Aortic smooth muscle cell (primary cell): ENCODE measurements around the gene DMRTC2. TPM values are rescaled to one million over a fixed set of nuclear protein-coding genes. Genes with fewer than 3 reads are reported as not detected.

Experiments
- total RNA-seq: library from RNA; depleted of rRNA; stranded (reverse); fragments of >200 nt; gene quantifications from 2 replicates; pipeline ENCODE4 v1.2.3, GENCODE V29; 2014

The DMRTC2 gene
- not detected in 2 replicates for total RNA-seq

DNA sequence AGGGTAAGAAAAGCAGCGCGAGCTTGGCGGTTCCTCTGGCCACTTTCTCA, at the start of gene DMRTC2:
Gene DMRTC2 (plus strand): TSS at position 42 of the 50 bp plus-strand sequence. CDS start 2,387 bp downstream, outside the sequence.

DNA sequence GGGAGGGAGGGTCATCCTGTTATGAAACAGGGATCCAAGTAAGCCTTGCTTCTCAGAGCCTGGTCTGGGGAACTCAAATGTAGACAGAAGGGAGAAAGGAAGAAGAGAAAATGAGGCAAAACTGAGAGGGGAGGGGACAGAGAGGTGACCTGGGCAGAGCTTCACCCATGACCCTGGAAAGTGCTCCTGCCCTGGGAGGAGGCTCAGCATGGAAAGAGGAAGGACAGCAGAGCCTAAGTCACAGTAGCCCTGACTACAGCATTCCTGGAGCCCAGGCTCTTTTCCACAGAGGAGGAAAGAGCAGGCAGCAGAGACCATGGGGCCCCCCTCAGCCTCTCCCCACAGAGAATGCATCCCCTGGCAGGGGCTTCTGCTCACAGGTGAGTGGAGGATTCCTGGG, 48.5 kb upstream of the DMRTC2 start, which contains the start of gene CEACAM3:
Gene CEACAM3 (plus strand): TSS at position 226 of the 400 bp plus-strand sequence. CDS start 91 bp downstream, at position 317.

DNA sequence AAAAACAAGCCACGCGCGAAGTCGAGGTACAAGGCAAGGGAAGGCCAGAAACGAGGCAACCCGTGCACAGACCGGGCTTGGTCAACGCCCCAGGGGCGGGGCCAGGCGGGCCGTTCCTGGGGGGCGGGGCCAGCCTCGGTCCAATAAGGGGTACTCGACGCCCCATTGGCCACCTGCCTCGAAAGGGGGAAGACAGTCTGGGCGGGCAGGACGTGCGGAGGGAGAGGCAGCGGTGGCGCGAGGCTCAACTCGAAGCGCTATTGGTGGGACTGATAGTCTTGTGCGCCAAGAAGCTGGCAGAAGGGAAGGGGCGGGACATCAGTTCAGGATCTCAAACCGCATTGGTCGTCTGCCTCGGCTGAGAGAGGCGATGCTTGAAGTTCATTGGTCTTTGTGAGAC, 241 bp upstream of the DMRTC2 start, which contains the start of gene LYPD4:
Gene LYPD4 (minus strand): TSS at position 83 of the 400 bp plus-strand sequence. CDS start 5,398 bp downstream, outside the sequence.

GRCh38 chr19:41859618-41860418, 15.0 kb downstream of the DMRTC2 start, which contains the start of gene RPS19:
Gene RPS19 (plus strand): TSS chr19:41860255. CDS start chr19:41860775, 520 bp downstream.

DNA sequence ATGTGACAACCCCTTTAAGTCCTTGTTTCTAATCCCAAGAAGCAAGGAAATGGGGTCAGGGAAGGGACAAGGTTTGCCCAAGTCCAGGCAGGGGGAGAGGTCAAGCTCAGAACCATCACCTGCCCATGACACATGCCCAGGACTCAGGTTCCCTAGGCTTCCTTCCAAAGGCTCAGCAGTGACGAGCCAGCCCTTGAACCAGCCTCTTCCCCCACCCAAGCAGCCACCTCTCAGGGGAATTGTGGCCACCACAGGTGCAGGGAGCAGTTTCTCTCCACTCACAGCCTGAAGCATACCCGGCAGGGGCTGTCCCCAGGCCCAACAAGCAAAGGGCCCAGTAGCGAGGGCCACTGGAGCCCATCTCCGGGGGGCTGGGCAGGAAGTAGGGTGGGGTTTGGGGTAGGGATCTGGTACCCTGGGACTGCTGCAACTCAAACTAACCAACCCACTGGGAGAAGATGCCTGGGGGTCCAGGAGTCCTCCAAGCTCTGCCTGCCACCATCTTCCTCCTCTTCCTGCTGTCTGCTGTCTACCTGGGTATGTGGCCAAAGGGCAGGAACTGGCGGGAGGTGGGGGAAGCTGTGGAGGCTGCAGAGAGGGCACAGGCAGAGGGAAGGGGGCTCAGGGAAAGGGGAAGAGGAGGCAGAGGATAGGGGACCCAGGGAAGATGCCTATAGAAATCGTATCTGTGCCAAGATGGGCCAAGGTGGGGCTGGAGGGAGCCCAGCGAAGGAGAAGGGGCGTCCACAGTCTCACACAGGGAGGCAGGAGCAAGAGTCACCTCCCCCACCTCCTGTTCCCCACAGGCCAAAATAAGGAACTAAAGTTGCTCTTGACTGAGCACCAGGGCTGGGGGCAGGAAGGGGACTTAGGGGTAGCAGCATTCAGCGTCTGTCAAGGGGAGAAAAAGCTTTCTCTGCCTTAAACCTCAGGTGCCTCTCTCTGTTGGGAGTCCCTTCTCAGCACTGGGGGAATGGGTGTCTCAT, 32.3 kb downstream of the DMRTC2 start, which contains the start of gene CD79A:
Gene CD79A (plus strand): TSS at position 433 of the 986 bp plus-strand sequence. CDS start 26 bp downstream, at position 459.

GRCh38 chr19:41882568-41883462, 38.0 kb downstream of the DMRTC2 start, which contains the start of gene ARHGEF1:
Gene ARHGEF1 (plus strand): TSS chr19:41883184. CDS start chr19:41888083, 4,899 bp downstream.

Other genes starting within 250 kb of the DMRTC2 start
- gene CEACAM4, start 218.0 kb upstream of the DMRTC2 start, total RNA-seq: not detected in 2 replicates
- gene CEACAM7, start 156.8 kb upstream of the DMRTC2 start, total RNA-seq: not detected in 2 replicates
- gene CEACAM5, start 136.4 kb upstream of the DMRTC2 start, total RNA-seq: not detected in 2 replicates
- not detected in 2 replicates for gene CEACAM6, start 89.5 kb upstream of the DMRTC2 start, total RNA-seq
- gene CEACAM3, start 48.5 kb upstream of the DMRTC2 start, total RNA-seq: not detected in 2 replicates
- gene LYPD4, start 359 bp upstream of the DMRTC2 start, total RNA-seq: not detected in 2 replicates
- 1,192 and 1,270 TPM in 2 replicates for gene RPS19, start 15.2 kb downstream of the DMRTC2 start, total RNA-seq
- not detected in 2 replicates for gene CD79A, start 32.2 kb downstream of the DMRTC2 start, total RNA-seq
- gene ARHGEF1, start 38.1 kb downstream of the DMRTC2 start, total RNA-seq: 24.2 and 29.1 TPM in 2 replicates
- gene ERFL, start 83.4 kb downstream of the DMRTC2 start, total RNA-seq: 0.06 TPM in 1 of 2 replicates, not detected in the other
- 212 and 252 TPM in 2 replicates for gene RABAC1, start 114.3 kb downstream of the DMRTC2 start, total RNA-seq
- under 0.01 and 0.25 TPM in 2 replicates for gene ATP1A3, start 149.2 kb downstream of the DMRTC2 start, total RNA-seq
- 3.4 and 5.9 TPM in 2 replicates for gene GRIK5, start 225.2 kb downstream of the DMRTC2 start, total RNA-seq
- 7.0 and 10.0 TPM in 2 replicates for gene ZNF574, start 231.1 kb downstream of the DMRTC2 start, total RNA-seq